GM21528 (cell line): Measurements from ENCODE around the gene PRKD2.
"Not testable (repeated sequence)": the region's sequence is repeated elsewhere in the genome, so short reads cannot be mapped to it uniquely, and the experiment has no call there.

Source experiments
- ATAC-seq: cut with Tn5 transposase; IDR thresholded peaks from one replicate; pipeline ENCODE4 v1.9.1; 2021; ENCODE audit warnings: mild to moderate bottlenecking, moderate library complexity; ENCODE audit not compliant: unreplicated experiment, low FRiP score

Gene PRKD2

DNA sequence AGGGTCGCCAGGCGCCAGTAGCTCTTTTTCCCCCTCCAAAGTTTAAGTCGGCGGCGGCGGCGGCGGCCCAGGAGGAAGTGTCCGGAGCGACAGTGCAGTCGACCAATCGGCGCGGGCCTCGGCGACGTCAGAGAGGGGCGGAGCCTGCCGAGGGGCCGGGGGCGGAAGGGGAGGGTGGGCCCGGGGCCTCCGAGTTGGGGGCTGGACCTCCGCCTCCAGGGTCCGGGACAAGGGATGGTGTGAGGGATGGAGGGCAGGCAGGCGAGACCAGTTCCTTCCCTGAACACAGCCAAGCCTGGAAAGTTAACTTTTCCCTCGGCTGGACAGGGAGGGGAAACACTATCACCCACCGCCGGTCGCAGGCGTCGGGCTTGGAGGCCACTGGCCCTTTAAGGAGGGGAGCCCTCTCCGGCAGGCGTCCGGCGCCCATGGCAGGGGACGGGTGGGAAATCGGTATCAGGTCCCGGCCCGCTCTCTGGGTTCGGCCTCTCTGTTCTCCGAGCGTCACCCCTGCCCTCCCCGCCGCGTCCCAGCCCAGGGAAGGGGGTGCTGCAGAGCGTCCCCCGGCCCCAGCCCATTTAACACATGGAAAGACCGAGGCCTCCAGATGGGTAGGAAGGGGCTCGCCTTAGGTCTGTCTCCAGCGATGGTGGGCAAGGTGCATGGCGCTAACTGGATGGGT is at the start of gene PRKD2:
TSS of gene PRKD2 (minus strand) at position 81 of the 682 bp plus-strand sequence. CDS start 744 bp downstream, outside the sequence.
- ATAC-seq = no peak

DNA sequence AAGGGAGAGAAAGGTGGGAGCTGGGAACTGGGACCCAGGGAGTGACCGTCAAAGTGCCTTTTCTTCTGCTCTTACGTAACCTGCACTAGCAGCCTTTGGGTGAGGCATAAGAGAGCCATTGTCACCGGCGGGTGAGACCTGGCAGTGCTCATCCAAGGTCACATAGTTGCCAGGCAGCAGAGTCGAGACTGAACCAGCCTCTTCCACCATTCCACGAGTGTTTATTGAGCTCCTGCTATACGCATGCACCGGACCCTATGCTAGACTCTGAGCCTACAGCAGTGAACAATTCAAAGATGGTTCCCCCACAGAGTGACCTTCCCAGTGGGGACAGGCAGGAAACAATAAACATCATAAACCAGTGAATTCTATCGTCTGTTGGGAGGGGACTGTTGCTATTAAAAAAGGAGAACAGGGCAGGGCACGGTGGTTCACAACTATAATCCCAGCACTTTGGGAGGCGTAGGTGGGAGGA is 47.9 kb upstream of the PRKD2 start:
- ATAC-seq = no peak

DNA sequence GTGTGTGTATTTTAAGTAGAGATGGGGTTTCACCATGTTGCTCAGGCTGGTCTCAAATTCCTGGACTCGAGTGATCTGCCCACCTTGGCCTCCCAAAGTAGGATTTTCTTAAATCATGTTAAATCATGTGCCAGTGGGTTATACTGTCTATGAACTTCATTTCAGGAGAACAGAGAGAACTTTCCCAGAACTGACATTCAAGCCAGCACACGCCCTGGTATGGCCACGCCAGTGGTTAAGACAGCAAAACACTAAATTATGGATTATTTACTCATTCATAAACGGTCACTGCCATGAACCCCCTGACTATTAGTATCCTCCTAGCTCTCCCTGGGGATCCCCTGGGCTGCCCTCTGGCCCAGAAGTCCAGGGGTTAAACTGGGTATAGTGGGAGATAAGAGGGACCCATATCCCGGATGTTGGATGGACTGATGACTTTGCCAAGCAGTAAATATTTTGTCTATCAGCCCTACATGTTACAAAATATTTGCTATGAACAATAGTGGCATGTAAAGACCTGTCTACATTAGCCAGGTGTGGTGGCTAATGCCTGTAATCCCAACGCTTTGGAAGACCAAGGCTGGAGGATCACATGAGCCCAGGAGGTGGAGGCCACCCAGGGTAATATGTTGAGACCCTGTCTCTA is 45.5 kb upstream of the PRKD2 start:
- no peak for ATAC-seq

DNA sequence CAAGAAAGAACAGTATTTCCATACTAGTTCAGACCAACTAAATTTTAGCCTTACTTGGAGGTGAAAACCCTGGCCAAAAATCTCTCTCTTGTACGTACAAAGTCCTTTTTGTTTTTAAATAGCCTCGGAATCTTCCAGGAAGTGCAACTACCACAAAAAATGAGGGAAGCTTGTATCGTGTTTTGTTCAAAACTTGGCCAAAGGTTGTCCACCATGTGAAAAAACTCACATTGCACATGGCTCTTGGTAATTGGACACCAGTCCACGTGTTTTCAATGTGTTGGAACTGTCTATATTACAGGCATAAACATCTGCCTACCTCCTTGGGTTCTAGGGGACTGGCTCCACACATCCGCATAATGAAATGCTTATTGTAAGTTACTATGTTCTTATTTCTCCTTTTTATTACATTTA is 44.5 kb upstream of the PRKD2 start:
- no peak for ATAC-seq

DNA sequence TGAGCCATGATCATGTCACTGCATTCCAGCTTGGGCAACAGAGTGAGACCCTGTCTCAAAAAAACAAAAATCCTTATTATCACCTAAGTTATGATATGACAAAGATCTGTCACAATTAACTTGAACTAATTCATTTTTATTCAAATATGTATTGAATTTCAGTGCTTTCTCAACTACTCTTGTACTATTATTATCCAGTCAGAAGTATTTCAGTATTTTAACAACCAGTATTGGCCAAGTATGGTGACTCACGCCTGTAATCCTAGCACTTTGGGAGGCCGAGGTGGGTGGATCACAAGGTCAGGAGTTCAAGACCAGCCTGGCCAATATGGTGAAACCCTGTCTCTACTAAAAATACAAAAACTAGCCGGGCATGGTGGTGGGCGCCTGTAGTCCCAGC is 44.0 kb upstream of the PRKD2 start:
- ATAC-seq = not testable (repeated sequence)

DNA sequence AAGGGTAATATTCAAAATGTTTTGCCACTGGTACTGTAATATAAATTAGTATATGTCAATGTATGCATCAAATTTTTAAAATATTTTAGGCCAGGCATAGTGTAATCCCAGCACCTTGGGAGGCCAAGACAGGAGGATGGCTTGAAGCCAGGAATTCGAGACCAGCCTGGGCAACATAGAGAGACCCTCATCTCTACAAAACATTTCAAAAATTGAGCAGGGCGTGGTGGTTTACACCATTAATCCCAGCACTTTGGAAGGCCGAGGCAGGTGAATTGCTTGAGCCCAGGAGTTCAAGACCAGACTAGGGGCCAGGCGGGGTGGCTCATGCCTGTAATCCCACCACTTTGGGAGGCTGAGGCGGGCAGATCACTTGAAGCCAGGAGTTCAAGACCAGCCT is 43.4 kb upstream of the PRKD2 start:
- ATAC-seq = no peak

DNA sequence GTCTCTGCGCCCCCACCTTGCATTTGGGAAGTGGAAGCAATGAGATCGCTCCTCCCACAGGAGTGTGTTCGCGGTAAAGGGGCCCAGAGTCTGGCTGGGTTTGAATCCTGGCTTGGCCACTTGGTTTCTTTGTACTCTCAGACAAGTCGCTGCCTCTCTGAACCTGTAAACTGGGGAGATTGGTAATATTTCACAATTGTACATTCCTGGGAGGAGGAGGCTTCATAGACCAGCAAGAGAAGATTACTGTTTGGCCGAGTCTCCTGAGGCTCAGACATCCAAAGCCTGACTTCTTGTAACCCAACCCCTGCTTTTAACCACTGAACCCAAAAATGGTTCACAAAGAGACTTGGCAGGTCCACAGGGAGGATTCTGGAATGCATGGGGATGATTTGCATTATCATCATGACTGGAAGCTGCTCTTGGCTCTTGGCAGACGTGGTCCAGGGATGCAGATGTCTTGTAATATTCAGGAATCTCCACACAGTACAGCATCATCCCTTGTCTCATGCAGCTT is 43.0 kb upstream of the PRKD2 start:
- no peak for ATAC-seq

DNA sequence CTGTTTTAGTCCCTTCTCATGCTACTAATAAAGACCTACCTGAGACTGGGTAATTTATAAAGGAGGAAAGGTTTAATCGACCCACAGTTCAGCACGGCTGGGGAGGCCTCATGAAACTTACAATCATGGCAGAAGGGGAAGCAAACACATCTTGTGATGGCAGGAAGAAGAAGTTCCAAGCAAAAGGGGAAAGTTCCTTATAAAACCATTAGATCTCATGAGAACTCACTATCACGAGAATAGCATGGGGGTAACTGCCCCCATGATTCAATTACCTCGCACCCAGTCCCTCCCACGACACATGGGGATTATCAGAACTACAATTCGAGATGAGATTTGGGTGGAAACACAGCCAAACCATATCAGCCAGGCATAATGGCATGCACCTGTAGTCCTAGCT is 42.3 kb upstream of the PRKD2 start:
- ATAC-seq = no peak

DNA sequence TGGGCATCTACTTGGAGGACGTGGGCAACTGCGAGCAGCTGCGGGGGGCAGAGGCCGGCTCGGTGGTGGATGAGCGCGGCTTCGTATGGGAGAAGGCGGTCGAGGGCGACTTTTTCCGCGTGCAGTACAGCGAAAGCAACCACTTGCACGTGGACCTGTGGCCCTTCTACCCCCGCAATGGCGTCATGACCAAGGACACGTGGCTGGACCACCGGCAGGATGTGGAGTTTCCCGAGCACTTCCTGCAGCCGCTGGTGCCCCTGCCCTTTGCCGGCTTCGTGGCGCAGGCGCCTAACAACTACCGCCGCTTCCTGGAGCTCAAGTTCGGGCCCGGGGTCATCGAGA is 39.6 kb upstream of the PRKD2 start:
- no peak for ATAC-seq

DNA sequence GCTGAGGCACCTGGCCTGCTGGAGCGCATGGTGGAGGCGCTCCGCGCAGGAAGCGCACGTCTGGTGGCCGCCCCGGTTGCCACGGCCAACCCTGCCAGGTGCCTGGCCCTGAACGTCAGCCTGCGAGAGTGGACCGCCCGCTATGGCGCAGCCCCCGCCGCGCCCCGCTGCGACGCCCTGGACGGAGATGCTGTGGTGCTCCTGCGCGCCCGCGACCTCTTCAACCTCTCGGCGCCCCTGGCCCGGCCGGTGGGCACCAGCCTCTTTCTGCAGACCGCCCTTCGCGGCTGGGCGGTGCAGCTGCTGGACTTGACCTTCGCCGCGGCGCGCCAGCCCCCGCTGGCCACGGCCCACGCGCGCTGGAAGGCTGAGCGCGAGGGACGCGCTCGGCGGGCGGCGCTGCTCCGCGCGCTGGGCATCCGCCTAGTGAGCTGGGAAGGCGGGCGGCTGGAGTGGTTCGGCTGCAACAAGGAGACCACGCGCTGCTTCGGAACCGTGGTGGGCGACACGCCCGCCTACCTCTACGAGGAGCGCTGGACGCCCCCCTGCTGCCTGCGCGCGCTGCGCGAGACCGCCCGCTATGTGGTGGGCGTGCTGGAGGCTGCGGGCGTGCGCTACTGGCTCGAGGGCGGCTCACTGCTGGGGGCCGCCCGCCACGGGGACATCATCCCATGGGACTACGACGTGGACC is 39.1 kb upstream of the PRKD2 start:
- no peak for ATAC-seq

DNA sequence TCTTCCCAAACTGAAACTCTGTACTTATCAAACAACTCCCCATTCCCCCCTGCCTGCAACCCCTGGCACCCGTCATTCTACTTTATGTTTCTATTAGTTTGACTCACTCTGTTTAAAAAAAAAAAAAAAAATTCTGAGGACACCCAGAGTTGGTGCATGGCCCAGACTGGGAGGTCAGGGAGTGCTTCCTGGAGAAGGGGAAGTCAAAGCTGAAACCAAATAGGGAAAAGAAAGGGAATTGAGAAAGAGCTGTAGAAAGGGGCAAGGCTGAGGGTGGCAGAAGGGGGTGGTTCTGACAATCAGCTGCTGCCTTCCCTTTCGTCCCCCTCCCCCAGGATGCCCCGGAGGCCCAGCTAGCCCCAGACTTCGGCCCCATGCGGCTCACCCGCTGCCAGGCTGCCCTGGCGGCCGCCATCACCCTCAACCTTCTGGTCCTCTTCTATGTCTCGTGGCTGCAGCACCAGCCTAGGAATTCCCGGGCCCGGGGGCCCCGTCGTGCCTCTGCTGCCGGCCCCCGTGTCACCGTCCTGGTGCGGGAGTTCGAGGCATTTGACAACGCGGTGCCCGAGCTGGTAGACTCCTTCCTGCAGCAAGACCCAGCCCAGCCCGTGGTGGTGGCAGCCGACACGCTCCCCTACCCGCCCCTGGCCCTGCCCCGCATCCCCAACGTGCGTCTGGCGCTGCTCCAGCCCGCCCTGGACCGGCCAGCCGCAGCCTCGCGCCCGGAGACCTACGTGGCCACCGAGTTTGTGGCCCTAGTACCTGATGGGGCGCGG is 38.4 kb upstream of the PRKD2 start:
- ATAC-seq = no peak

DNA sequence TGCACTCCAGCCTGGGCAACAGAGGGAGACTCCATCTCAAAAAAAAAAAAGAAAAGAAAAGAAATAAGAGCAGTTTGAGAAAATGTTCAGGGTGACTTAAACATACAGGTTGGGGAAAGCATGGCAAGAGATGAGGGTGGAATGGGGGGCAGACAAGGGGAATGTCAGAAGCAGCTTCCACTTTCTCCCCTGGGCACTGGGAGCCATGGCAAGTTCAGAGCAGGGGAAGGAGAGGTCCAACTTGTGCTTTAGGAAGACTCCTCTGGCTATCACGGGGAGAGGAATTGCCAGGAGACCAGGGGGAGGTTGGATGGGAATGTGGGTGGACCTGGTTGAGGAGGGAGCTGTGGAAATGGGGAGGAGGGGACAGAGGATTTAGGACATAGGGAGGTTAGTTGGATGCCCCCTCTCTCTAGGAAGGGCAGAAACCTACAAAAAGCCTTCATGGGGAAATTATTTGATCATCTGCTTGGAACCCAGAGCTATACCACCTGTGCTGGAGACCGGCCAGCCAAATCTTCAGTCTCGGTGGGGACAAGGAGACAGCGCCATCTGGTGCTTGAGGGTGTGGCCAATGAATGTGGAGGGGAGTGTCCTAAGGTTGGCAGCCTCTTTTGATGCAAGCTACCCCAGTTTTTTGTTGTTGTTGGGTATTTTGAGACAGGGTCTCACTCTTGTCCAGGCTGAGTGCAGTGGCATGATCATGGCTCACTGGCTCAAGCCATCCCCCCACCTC is 36.7 kb upstream of the PRKD2 start:
- no peak for ATAC-seq

DNA sequence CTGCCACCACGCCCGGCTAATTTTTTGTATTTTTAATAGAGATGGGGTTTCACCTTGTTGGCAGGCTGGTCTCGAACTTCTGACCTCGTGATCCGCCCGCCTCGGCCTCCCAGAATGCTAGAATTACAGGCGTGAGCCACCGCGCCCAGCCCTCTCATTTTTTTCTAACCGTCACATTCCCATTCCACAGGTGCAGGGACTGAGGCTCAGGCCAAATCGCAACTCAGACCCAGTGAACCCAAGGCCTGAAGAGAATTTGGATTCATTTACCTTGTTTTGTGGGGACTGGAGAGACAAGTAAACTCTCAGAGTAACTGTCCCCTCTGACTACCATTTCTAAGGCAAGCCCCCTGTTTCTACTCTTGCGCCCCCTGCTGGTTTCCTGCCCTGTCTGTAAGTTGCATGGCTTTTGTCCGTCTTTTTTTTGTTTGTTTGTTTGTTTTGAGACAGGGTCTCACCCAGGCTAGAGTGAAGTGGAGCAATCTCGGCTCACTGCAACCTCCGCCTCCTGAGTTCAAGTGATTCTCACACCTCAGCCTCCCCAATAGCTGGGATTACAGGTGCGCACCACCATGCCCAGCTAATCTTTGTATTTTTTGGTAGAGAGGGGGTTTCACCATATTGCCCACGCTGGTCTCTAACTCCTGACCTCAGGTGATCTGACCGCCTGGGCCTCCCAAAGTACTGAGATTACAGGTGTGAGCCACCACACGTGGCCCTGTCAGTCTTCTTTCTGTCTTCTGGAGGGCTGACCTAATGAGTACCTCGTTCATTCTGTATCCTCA is 31.6 kb upstream of the PRKD2 start:
- ATAC-seq = no peak

DNA sequence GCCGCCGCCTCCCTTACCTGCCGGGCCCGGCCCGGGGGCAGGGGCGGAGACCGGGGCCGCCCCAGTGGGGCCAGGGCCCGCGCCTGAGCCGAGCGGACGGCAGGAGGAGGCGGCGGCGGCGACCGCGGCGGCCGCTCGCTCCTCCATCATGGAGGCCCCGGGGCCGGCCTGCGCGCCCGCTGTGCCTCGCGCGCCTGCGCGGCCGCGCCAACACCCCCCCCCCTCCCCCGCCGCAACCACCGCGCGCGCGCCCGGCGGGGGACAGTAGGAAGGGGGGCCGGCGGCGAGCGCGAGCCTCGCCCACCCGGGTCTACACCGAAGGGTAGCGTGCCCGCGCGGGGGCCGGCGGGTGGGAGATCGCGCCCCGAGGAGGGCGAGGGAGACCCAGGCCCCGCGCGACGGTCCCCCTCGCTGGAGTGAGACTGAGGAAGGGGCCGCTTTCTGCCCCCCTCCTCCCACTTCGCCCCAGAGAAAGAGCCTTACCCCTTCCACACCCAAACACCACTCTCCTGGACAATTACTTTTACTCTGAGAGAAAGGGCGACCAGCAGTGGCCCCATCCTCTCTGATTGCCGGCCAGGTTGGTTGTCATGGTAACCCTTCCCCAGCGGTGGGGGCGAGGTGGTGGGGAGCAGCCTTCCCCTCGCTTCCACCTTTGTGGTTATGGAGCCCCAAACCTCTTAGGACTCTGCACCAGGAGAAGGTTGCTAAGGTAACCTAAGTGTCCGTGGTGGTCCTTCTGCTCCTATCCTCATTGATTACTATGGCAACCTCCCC is 29.6 kb upstream of the PRKD2 start, which contains the start of gene STRN4:
TSS of gene STRN4 (minus strand) at position 170 of the 777 bp plus-strand sequence. CDS start at position 150, 20 bp downstream.
- ATAC-seq = no peak

DNA sequence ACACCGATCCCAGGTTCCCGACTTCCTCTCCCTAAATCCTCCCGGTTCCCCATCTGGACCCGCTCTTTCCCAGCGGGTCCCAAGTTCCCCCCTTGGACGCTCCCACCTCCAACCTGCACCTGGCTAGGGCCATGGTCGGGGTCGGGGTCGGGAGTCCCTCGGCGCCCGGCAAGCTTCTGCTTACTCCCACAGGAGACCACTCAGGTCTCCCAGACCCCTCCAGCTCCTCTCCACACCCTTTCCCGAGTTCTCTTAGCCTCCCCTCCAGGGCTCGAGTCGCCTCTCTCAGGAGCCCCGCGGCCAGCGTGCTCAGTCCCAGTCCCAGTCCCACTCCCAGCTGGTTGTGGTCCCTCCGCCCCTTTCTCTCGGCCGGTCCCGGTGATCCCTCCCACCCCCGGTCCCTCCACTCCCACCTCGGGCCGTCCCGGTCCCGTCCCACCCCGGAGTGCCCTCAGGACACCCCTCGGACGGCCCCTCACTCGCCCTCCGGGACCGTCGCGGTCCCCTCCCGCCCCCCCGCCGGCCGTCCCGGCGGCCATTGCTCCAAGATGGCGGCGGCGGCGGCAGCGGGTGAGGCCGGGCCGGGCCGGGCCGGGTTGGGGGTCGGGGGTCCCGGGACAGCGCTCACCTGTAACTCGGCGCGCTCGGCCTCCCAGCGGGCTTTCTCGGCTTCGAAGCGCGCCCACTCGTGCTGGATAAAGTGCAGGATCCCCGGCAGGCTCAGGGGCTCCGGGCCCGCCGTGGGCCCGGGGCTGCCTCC is 28.8 kb upstream of the PRKD2 start, which contains the start of gene FKRP:
TSS of gene FKRP (plus strand) at position 537 of the 760 bp plus-strand sequence. CDS start 9,394 bp downstream, outside the sequence.
- ATAC-seq = no peak

DNA sequence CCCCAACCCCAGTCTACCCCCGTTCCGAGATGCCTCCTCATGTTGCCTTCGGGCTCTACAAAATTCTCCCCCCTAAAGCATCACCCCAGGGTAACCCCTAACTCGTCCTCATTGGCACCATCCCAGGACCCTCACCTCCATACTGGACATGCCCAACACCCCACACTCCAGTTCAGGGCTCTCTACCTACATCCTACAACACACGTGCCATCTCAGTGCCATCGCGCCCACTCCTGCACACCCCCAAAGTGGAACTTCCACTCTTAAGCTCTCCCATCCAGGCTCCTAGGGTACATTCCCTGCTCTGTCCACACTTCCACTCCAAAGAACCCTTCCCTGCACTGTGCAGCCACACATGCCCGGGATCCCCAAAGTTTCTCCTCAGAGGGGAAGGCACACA is 28.1 kb upstream of the PRKD2 start:
- ATAC-seq = no peak

DNA sequence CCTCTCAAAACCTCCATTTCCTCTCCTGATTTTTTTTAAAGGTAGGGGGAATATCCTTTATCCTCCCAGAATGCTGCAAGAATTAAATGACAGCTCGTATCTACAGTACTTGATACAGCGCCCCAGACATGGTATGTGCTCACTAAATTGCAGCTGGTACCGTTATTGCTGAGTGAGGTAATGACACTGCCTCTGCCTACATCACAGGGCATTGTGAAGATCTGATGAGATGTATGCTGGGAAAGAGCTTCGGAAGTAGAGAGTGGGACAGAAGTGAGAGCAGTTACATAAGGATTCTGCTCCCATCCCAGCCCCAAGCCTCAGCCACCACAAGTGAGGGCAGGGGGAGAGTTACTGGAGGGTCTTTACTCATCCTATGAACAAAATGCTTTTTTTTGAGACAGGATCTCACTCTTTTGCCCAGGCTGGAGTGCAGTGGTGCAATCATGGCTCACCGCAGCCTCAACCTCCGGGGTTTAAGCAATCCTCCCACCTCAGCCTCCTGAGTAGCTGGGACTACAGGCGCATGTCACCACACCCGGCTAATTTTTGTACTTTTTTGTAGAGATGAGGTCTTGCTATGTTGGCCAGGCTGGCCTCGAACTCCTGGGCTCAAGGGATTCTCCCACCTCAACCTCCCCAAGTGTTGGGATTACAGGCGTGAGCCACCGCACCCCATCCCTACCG is 27.2 kb upstream of the PRKD2 start:
- no peak for ATAC-seq
